Gastroesophageal sphincter (tissue), 3 donors: Measurements from ENCODE around the gene EPS8L2.

Experiments
- CTCF ChIP-seq, 4 experiments: fragments of 200-600 bp in 2 of 4; fragments of 450-650 bp in 2 of 4; sonication (generic) in 1 of 4; IDR thresholded peaks; one replicate each; pipeline ENCODE4 v1.5.1; 2017 to 2019; ENCODE audit warnings: antibody characterized with exemption in 4 of 4, mild to moderate bottlenecking in 2 of 4, moderate library complexity in 2 of 4
- EP300 ChIP-seq: sonication (generic); formaldehyde crosslinking; IDR thresholded peaks from one replicate; pipeline ENCODE4 v1.6.1; 2017; ENCODE audit warnings: antibody characterized with exemption, mild to moderate bottlenecking
- POLR2A ChIP-seq, 2 donors: fragments of 450-650 bp; IDR thresholded peaks; one replicate each; pipeline ENCODE4 v1.6.1; 2017; ENCODE audit warnings: antibody characterized with exemption in 2 of 2, mild to moderate bottlenecking in 2 of 2, moderate library complexity in 1 of 2

- TF ChIP-seq EP300 = no peak
- no peak for TF ChIP-seq POLR2A (IDR thresholded peaks at IDR 0.05)
- TF ChIP-seq CTCF (IDR thresholded peaks at IDR 0.05) = no peak
Measured at GRCh38 chr11:699753-700152, 6.3 kb upstream of the EPS8L2 start.
